Left ventricle myocardium superior (tissue), 1 donor: ENCODE results near the gene RTN4RL1. TPM values are rescaled to one million over a fixed set of nuclear protein-coding genes. Genes with fewer than 3 reads are reported as not detected.

ENCODE experiments used
- ATAC-seq: fragments of 200-7000 bp; cut with Tn5 transposase; one replicate; pipeline ENCODE4 v1.9.1; 2020; ENCODE audit warnings: mild to moderate bottlenecking, moderate library complexity
- DNase-seq: peaks from one replicate; pipeline ENCODE4 v3.0.0-alpha.2; 2020
- intact Hi-C: fragments of 100-400 bp; cut with micrococcal nuclease; formaldehyde crosslinking; loops from one replicate; pipeline ENCODE4 v1.11.0; 2022
- total RNA-seq: library from RNA; stranded (reverse); fragmentation: NEBNext Ultra II Directional; extraction: Animal tissue kit (Norgen Biotek cat#: 25700); gene quantifications from one replicate; pipeline ENCODE4 v1.2.1, GENCODE V29; 2021
- donor health status: DM: no; HTN: yes; CAD: no; lungs with severe emphysema.

Gene RTN4RL1
- total RNA-seq, 1 donor from 2014 or later = 1.9 TPM

DNA sequence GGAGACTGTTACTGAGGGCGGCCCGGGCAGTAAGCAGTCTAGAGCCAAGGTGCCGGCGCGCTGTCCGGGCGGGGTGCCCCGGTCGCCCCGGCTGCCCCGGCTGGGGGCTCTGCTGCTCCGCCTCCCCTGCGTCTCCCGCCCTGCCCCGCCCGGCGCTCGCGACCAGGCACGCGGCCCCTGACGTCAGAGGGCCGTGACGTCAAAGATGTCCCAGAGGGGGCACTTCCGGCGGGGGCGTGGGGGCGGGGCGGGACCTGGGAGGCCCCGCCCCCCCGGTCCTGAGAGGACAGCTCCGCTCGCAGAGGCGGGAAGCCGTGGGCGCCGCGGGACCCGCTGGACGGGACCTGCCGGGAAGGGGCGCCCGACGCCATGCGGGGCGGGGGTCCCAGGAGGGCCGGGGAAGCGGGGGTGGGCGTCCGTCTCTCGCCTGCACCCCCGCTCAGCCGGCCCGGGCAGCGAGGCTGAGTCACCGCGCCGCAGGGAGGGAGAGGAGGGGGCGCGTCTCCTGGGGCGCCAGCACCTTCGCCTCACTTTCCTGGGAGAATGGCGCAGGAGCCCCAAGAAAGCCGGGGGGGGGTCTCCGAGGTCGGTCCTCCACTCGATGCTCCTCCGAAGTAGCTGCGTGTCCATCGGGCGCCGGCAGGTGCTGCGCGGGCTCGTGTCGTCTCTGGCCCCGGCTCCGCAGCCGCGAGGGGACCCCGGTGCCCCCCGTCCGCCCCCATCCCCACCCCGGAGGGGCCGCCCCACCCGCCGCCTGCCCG lies 25.3 kb upstream of the RTN4RL1 start:
- peak; percentile 81 for DNase-seq
- intact Hi-C loops = loop anchor here (5.0 kb wide), 1 partner anchor 192 kb away; no protein-coding TSS in a partner anchor
- ATAC-seq = peak; percentile 39

DNA sequence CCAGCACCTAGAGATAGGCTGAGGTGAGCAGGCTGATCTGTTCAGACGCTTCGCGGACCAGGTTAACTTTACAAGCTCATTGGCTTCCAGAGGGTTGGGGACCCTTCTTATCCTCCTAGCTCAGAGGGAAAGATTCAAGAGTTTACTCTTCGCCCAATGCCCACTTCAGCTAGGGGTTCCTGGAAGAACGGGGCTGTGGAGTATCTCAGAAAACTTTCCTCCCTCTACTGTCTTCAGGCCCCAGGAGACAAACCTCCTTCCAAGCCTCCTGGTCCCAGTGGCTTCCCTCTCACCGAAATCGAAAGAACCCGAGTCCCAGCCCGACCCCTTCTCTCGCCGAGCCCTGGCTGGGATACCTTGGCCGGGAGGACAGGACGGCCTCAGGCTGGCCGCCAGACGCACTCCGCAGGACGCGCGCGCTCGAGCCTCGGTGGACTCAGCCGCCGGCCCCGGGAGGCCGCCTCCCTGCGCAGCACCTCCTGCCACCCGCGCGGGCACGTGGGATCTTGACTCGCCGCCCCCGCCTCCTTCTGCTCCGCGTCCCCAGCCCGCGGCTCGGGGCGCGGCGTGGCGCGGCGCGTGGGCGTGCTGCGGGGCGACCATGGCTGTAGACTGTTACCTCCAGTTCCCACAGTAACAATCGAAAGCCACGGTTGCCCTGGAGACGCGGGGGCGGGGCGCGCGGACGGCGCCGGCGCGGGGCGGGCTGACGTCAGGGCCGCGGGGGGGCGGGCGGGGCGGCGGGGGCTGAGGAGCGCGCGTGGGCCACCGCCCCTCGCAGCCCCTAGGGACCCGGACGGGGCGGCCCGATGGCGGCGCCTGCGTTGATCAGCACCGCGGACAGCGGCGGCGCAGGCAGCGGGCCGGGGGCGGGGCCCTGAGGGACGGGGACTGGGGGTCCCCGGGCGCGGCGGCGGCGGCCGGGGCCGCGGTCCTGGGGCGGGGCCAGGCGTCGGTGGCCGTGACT lies 24.5 kb upstream of the RTN4RL1 start:
- intact Hi-C loops = loop anchor here (5.0 kb wide), 1 partner anchor 193 kb away; no protein-coding TSS in a partner anchor
- ATAC-seq (peak; percentile 55), DNase-seq (peak; percentile 93)

DNA sequence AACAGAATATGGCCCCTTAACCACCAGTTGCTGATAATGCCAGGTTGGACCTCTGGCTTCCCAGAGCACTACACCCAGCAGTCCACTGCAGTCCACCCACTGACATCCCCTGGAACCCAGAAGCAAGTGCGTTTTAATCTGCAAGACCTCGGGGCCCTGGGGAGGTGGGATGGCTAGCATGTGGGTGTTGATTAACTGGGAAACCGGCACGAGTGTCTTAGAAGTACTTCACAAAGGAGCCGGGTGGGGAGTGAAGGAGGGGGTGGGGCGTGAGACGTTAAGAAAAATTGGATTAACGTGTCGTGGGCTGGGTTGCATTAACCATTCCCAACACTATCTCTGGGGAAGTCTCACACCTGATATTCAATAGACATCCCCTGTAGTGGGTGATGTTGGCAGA lies 23.7 kb upstream of the RTN4RL1 start:
- no peak for ATAC-seq
- no peak for DNase-seq
- intact Hi-C loops = no loop called here

DNA sequence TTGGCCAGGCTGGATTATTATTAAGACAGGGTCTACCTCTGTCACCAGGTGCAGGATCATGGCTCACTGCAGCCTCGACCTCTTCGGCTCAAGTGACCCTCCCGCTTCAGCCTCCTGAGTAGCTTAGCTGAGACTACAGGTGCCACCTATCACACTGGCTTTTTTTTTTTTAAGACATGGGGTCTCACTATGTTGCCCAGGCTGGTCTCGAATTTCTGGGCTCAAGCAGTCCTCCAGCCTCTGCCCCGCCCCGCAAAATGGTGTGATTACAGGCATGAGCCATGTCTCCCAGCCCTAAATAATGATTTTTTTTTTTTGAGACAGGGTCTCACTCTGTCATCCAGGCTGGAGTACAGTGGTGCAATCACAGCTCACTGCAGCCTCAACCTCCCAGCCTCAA lies 22.5 kb upstream of the RTN4RL1 start:
- ATAC-seq (no peak), DNase-seq (no peak)
- intact Hi-C loops = no loop called here

DNA sequence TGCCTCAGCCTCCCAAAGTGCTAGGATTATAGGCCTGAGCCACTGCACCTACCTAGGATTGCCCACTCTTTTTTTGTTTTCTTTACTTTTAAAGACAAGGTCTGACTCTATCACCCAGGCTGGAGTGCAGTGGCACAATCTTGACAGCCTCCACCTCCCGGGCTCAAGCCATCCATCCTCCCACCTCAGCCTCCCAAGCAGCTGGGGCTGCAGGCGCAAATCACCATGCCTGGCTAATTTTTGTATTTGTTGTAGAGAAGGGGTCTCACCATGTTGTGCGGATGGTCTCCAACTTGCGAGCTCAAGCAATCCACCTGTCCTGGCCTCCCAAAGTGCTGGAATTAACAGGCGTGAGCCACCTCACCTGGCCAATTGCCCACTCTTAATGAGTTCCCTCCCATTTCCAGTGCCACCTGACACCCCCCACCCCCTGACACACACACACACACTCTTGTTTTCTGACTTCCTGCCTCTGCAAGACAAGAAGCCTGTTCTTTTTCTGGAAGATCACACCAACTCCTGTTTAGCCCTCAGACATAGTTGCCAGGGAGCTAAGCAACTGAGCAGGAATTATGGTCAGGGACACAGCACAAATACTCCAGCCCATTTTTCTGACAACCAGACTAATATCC lies 19.2 kb upstream of the RTN4RL1 start:
- DNase-seq (no peak), ATAC-seq (no peak)
- intact Hi-C loops = no loop called here

DNA sequence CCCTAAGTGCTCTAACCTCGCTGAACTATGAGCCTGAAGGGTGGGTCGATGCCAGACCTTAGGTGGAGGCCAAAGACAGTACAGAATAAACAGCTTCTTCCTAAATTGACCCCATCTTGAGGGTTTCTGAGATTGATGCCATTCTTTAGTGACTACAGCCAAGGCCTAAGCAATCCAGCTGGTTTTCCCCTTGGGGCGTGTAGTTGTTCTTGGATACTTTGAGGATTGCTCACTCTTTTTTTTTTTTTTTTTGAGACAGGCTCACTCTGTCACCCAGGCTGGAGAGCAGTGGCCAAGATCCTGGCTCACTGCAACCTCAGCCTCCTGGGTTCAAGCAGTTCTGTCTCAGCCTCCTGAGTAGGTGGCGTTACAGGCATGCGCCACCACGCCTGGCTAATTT lies 18.7 kb upstream of the RTN4RL1 start:
- intact Hi-C loops = no loop called here
- no peak for ATAC-seq
- no peak for DNase-seq

DNA sequence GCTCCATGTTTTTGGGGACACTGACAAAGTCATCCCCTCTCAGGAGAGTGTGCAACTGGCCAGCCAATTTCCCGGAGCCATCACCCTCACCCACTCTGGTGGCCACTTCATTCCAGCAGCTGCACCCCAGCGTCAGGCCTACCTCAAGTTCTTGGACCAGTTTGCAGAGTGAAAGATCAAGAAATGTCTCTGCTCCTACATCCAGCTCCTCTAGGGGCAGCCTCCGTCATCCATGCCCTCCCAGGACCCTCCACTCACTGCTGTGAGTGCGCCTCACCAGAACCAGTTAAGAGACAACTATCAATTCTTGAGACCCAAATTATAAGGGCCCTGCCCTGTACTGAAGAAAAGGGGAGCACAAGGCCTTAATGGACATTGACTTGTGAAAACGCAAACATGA lies 17.8 kb upstream of the RTN4RL1 start:
- DNase-seq (no peak), ATAC-seq (no peak)
- intact Hi-C loops = no loop called here

DNA sequence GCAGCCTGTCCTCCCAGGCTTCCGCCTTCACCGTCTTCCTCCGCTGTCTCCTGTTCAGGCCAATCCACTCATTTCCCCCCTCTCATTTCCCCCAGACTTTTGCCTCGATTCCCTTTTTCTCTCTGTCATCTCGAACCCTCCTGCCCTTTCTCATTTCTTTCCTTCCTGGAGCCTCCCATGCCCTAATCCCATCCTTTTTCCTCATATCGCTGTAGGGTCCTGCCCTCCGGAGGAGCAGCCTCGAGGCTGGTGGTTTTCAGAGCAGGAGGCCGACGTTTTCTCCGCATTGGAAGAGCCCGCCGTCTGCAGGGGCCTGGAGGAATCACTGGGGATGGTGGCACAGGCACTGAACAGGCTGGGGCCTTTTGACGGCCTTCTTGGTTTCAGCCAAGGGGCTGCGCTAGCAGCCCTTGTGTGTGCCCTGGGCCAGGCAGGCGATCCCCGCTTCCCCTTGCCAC lies 17.3 kb upstream of the RTN4RL1 start:
- ATAC-seq (peak; percentile 15), DNase-seq (no peak)

DNA sequence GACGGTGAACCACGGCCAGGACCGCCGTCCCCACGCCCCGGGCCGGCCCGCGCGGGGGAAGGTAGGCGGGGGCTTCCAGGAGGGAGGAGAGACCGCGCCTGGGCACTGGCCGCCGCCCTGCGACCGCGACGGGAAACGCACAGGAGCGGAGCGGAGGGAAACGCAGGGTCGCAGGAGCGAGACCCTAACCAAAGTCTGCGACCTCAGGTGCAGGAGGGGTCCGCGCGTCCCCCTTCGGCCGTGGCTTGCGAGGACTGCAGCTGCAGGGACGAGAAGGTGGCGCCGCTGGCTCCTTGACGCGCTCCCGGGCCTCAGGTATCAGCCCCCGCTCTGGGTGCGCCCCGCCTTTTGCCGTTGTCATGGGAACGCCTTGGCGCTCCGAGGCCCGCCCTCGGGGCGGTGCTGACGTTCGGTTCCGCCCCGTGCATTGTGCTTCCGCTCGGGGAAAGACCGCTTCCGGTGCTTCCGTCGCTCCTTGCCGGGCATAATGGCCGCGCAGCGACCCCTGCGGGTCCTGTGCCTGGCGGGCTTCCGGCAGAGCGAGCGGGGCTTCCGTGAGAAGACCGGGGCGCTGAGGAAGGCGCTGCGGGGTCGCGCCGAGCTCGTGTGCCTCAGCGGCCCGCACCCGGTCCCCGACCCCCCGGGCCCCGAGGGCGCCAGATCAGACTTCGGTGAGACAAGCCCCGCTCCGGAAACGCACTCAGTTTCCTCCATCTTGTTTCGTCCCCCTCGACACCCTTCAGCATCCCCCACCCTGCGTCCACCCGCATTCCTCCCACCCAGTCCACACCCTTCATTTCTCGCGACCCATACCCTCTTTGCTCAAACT lies 16.6 kb upstream of the RTN4RL1 start, which contains the start of gene OVCA2:
OVCA2 (plus strand) TSS at position 462 of the 829 bp plus-strand sequence; CDS start at position 488, 26 bp downstream.
- ATAC-seq (peak; percentile 95), DNase-seq (peak; percentile 97)
- intact Hi-C loops = no loop called here

More for the DNA sequence above, 17.3 kb upstream of the RTN4RL1 start:
- intact Hi-C loops = no loop called here

DNA sequence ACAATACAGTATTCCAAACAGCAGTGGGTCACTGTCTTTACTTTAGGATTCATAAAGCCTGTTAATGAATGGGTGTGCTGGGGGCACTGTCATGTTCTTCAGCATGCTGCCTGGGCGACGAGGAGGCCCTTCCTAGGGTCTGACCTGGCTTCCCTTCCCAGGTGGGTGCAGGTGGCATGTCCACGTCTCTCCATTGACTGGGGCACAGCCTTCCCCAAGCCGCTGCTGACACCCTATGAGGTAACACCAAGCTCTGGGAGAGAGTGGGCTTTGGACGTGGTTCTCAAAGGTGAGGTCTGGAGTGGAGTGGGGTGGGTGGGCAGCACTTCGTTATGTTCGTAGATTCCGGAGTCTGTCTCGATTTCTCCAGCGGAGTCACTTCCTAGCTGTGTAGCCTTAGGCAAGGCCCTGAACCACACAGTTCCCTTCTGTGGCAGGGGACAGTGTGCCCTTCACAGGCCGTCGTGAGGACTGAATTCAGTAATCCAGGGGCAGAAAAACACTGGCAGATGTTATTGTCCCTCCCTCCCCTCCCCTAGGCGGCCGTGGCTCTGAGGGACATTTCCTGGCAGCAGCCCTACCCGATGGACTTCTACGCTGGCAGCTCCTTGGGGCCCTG lies 15.9 kb upstream of the RTN4RL1 start:
- ATAC-seq = no peak
- DNase-seq = no peak
- intact Hi-C loops = no loop called here

GRCh38 chr17:2040219-2040827 lies 15.2 kb upstream of the RTN4RL1 start:
- intact Hi-C loops = no loop called here
- DNase-seq (no peak), ATAC-seq (no peak)

- intact Hi-C loops = no loop called here
- no peak for ATAC-seq
- DNase-seq = no peak
These were observed 12.0 kb upstream of the RTN4RL1 start for GRCh38 chr17:2037155-2037554.

DNA sequence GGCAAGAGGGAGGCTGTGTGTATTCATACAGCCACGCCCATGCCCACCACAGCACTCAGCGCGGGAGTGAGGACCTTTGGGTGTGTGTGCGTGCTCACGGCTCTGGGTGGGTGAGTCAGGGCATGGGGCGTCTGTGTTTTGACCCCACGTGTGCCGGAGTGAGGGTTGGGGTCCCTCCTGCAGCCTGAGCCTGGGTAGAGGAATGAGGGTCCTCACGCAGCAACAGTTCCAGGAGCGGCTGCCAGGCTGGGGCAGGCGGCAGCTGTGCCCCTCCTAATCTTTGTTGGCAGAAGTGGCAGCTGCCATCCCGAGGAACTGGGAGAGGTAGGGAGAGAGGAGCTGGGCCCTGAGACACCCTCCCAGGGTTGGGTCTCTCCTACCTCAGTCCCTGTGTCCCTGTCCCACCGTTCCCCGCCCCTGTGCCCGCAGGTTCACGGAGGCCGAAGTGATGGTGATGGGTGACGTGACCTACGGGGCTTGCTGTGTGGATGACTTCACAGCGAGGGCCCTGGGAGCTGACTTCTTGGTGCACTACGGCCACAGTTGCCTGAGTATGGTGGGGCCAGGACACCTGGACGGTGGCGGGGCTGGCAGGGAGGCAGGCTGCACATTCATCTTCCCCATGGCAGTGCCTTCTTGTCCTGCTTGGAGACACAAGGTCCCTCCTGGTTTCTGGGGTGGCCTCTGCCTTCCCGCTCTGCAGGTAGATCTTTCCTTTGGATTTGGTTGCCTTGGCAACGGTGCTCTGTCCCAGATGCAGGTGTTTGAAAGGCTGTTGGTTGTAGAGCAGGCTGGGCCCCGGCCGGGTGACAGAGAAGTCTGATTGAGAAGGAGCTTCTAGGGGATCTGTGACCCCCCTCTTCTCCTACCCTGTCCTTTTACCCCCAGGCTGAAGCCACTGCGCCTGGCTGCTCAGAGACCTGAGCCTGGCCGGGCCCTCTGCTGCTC lies 10.7 kb upstream of the RTN4RL1 start:
- DNase-seq = no peak

DNA sequence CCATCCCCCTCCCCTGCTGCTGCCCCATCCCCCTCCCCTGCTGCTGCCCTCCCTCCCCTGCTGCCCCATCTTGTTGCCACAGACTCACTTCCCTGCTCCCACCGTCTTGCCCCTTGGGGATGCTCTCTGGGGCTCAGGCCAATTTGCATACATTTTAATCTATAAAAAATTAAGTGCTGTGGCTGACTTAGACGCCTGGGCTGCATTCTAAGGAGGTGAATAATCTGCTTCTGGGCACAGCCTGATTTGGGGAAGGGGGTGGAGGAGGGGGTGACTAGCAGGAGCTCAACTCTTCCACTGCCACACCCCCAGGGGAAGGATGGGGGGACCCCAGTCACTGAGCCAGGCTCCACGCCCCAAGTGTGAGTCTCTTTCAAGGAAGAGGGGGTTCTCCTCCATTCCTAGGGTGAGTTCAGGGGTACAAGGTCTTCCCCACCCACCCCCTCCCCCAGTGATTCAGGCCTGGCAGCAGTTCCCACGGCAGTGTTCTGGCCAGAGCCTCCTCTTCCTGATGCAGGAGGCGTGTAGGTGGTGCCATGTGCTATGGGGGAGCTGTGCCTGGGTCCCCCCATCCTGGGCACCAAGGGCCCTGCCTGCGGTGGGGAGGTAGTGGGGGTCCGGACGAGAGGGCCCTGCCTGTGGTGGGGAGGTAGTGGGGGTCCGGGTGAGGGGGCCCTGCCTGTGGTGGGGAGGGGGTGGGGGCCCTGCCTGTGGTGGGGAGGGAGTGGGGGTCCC lies 9.8 kb upstream of the RTN4RL1 start:
- ATAC-seq = no peak
- peak; percentile 10 for DNase-seq
- intact Hi-C loops = no loop called here

More for the DNA sequence above, 10.7 kb upstream of the RTN4RL1 start:
- intact Hi-C loops = no loop called here
- no peak for ATAC-seq

- ATAC-seq (no peak), DNase-seq (no peak)
- intact Hi-C loops = no loop called here
These were observed 9.0 kb upstream of the RTN4RL1 start for GRCh38 chr17:2034157-2034556.

DNA sequence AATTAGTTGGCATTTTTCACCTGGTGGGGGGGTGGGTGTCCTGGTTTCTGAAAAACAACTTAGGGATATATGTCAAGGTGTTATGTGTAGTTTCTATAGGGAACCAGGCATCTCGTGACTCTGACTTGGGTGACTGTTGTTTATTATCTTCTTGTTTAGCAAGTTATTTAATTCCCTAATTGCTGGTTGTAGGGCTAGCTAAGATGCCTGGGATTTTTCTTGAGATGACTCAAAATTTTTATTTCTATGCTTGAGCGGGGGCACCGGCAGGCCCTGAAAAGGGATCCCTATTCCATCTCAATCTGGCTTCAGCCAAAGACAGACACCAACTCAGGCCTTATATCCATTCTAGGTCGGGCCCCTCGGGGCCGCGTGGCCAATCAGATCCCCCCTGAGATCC lies 8.0 kb upstream of the RTN4RL1 start:
- intact Hi-C loops = no loop called here
- ATAC-seq (no peak), DNase-seq (no peak)
